BJ (cell line): Measurements from ENCODE around the gene TMEM269. TPM values are rescaled to one million over a fixed set of nuclear protein-coding genes. Genes with fewer than 3 reads are reported as not detected.

ENCODE experiments used
- CTCF ChIA-PET: fragments of 350-600 bp; formaldehyde crosslinking; extraction: SDS; loops from one replicate; lab custom pipeline; 2021; ENCODE audit warnings: antibody characterized with exemption, inconsistent platforms; lab: Yijun Ruan, JAX
- POLR2A ChIA-PET: fragments of 300-600 bp; sonication (Branson Sonifier 250); formaldehyde crosslinking; extraction: SDS; loops from one replicate; lab custom pipeline; 2021; ENCODE audit warnings: antibody characterized with exemption; lab: Charles Lee
- DNase-seq: peaks from one replicate; pipeline ENCODE4 v3.0.0-alpha.2; 2011; ENCODE audit warnings: low read depth
- H3K27me3 ChIP-seq: 2 replicates; pipeline ENCODE4 v1.6.0; 2011; ENCODE audit warnings: low read length; ENCODE audit not compliant: control insufficient read depth, insufficient read depth
- H3K36me3 ChIP-seq: 2 replicates; pipeline ENCODE4 v1.5.1; 2011; ENCODE audit warnings: low read length; ENCODE audit not compliant: control insufficient read depth, insufficient read depth
- H3K4me3 ChIP-seq: 2 replicates; pipeline ENCODE4 v1.5.1; 2011; ENCODE audit warnings: low read depth, mild to moderate bottlenecking, control low read depth, low read length
- CTCF ChIP-seq: IDR thresholded peaks from 2 replicates; pipeline ENCODE4 v1.5.1; 2011; ENCODE audit warnings: low read depth, mild to moderate bottlenecking, control low read depth, inconsistent platforms, low read length, moderate library complexity; ENCODE audit not compliant: insufficient read depth
- polyA plus RNA-seq: library from polyadenylated mRNA; depleted of rRNA; stranded (reverse); fragments of >200 nt; gene quantifications from 2 replicates; pipeline ENCODE4 v1.2.3, GENCODE V29; 2011

The TMEM269 gene
- polyA plus RNA-seq, 1 experiment, result not detected

- Histone ChIP-seq H3K36me3 (peaks cover under 1% of the 10 kb centered on the region), H3K4me3 (peak overlapping the region; percentile 69), H3K27me3 (no peaks in the 10 kb centered on the region)
- DNase-seq, result no peak
- CTCF ChIA-PET, result interaction anchor here (2.1 to 5.8 kb wide), 3 partner anchors 10 to 594 kb away, joined by 5 to 34 read pairs (median 17); no protein-coding TSS in a partner anchor
- POLR2A ChIA-PET, result interaction anchor here (0.7 kb wide), 1 partner anchor 433 kb away, joined by 4 read pairs; no protein-coding TSS in a partner anchor
- TF ChIP-seq CTCF, result no peak
These were observed 17.2 kb upstream of the TMEM269 start for GRCh38 chr1:42767510-42768000.

- CTCF ChIA-PET, result interaction anchor here (1.6 to 5.8 kb wide), 3 partner anchors 10 to 595 kb away, joined by 5 to 34 read pairs (median 8); no protein-coding TSS in a partner anchor
- no peak for DNase-seq
- POLR2A ChIA-PET, result no interaction called here
- Histone ChIP-seq H3K36me3 (0 out of 2 replicates have a peak, but pooled peaks cover 1% of the 10 kb centered on the region), H3K4me3 (no peak overlapping the region), H3K27me3 (no peaks in the 10 kb centered on the region)
- no peak for TF ChIP-seq CTCF
These were observed 16.6 kb upstream of the TMEM269 start for GRCh38 chr1:42768172-42768571.

- DNase-seq, result no peak
- ChIA-PET CTCF (interaction anchor here (1.6 to 5.8 kb wide), 3 partner anchors 8 to 304 kb away, joined by 4 to 34 read pairs (median 8); no protein-coding TSS in a partner anchor), POLR2A (no interaction called here)
- no peaks in the 10 kb centered on the region for H3K27me3 ChIP-seq
- peaks cover 3% of the 10 kb centered on the region; the same call in 1 of the 2 replicates for H3K36me3 ChIP-seq
- no peak for TF ChIP-seq CTCF
- H3K4me3 ChIP-seq, result no peak overlapping the region
These were observed 15.0 kb upstream of the TMEM269 start for GRCh38 chr1:42769811-42770210.

GRCh38 chr1:42773420-42773819 lies 11.4 kb upstream of the TMEM269 start:
- ChIA-PET CTCF (interaction anchor here (1.5 kb wide), 2 partner anchors 7 to 300 kb away, joined by 5 to 7 read pairs; partner anchors contain the start of gene P3H1), POLR2A (no interaction called here)
- no peaks in the 10 kb centered on the region for H3K27me3 ChIP-seq
- no peak for DNase-seq
- peaks cover 17% of the 10 kb centered on the region for H3K36me3 ChIP-seq
- no peak for TF ChIP-seq CTCF
- H3K4me3 ChIP-seq, result no peak overlapping the region

- H3K36me3 ChIP-seq, result peaks cover 17% of the 10 kb centered on the region
- CTCF ChIA-PET, result interaction anchor here (1.5 kb wide), 1 partner anchor 9 kb away, joined by 5 read pairs; the partner anchor contains the start of gene P3H1
- POLR2A ChIA-PET, result interaction anchor here (0.6 kb wide), 1 partner anchor 875 kb away, joined by 3 read pairs; no protein-coding TSS in a partner anchor
- no peaks in the 10 kb centered on the region for H3K27me3 ChIP-seq
- no peak for DNase-seq
- no peak for TF ChIP-seq CTCF
- H3K4me3 ChIP-seq, result no peak overlapping the region
These were observed 9.8 kb upstream of the TMEM269 start for GRCh38 chr1:42774928-42775526.
